Endothelial cell (in vitro differentiated cells): Measurements from ENCODE around the gene KRTAP9-9. TPM values are rescaled to one million over a fixed set of nuclear protein-coding genes. Genes with fewer than 3 reads are reported as not detected.
"Not testable (repeated sequence)": the region's sequence is repeated elsewhere in the genome, so short reads cannot be mapped to it uniquely, and the experiment has no call there.

Experiments used
- DNase-seq: peaks from one replicate; pipeline ENCODE4 v3.0.0; 2021; ENCODE audit warnings: low spot score
- H3K27ac Mint-ChIP-seq: one replicate; pipeline ENCODE4 v1.8.0; 2021; ENCODE audit warnings: mixed read lengths, inconsistent platforms; ENCODE audit not compliant: unreplicated experiment
- H3K27me3 Mint-ChIP-seq: one replicate; pipeline ENCODE4 v1.8.0; 2021; ENCODE audit warnings: mild to moderate bottlenecking, moderate library complexity, mixed read lengths, inconsistent platforms; ENCODE audit not compliant: unreplicated experiment
- H3K36me3 Mint-ChIP-seq: one replicate; pipeline ENCODE4 v1.8.0; 2021; ENCODE audit warnings: mild to moderate bottlenecking, low read depth, mixed read lengths, inconsistent platforms; ENCODE audit not compliant: unreplicated experiment
- H3K4me1 Mint-ChIP-seq: one replicate; pipeline ENCODE4 v1.8.0; 2021; ENCODE audit warnings: mild to moderate bottlenecking, mixed read lengths, inconsistent platforms; ENCODE audit not compliant: unreplicated experiment
- H3K4me3 Mint-ChIP-seq: one replicate; pipeline ENCODE4 v1.8.0; 2021; ENCODE audit warnings: mild to moderate bottlenecking, mixed read lengths, inconsistent platforms; ENCODE audit not compliant: unreplicated experiment
- H3K9me3 Mint-ChIP-seq: one replicate; pipeline ENCODE4 v1.8.0; 2021; ENCODE audit warnings: mixed read lengths, inconsistent platforms; ENCODE audit not compliant: unreplicated experiment
- total RNA-seq: library from RNA; stranded (reverse); fragmentation: NEBNext Ultra II Directional; extraction: Animal tissue kit (Norgen Biotek cat#: 25700); gene quantifications from one replicate; pipeline ENCODE4 v1.2.1, GENCODE V29; 2021; ENCODE audit not compliant: unreplicated experiment
- TF ChIP-seq, protein P1 (sequence below): fragments of 200-600 bp; sonication (generic); IDR thresholded peaks from one replicate; pipeline ENCODE4 v1.5.0; 2021; ENCODE audit warnings: antibody characterized with exemption; ENCODE audit not compliant: unreplicated experiment

The KRTAP9-9 gene
- total RNA-seq, 1 donor from 2014 or later, result not detected

DNA sequence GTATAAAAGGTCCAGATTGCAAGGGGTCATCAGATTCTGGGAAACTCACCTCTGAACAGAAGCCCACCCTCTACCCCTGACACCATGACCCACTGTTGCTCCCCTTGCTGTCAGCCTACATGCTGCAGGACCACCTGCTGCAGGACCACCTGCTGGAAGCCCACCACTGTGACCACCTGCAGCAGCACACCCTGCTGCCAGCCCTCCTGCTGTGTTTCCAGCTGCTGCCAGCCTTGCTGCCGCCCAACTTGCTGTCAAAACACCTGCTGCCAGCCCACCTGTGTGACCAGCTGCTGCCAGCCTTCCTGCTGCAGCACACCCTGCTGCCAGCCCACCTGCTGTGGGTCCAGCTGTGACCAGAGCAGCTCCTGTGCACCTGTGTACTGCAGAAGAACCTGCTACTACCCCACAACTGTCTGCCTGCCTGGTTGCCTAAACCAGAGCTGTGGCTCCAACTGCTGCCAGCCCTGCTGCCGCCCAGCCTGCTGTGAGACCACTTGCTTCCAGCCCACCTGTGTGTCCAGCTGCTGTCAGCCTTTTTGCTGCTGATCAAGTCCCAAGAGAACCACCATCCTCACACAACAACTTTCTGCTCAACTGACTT, 5.4 kb upstream of the KRTAP9-9 start, which contains the start of gene KRTAP9-4:
TSS of gene KRTAP9-4 (plus strand) at position 51 of the 604 bp plus-strand sequence. CDS start at position 85, 34 bp downstream.
- H3K36me3 Mint-ChIP-seq, DNase-seq, H3K4me3 Mint-ChIP-seq, H3K27ac Mint-ChIP-seq, H3K9me3 Mint-ChIP-seq, H3K4me1 Mint-ChIP-seq, H3K27me3 Mint-ChIP-seq: not testable (repeated sequence)

- no peak overlapping the region for H3K4me3 Mint-ChIP-seq
- TF ChIP-seq, protein P1, sequence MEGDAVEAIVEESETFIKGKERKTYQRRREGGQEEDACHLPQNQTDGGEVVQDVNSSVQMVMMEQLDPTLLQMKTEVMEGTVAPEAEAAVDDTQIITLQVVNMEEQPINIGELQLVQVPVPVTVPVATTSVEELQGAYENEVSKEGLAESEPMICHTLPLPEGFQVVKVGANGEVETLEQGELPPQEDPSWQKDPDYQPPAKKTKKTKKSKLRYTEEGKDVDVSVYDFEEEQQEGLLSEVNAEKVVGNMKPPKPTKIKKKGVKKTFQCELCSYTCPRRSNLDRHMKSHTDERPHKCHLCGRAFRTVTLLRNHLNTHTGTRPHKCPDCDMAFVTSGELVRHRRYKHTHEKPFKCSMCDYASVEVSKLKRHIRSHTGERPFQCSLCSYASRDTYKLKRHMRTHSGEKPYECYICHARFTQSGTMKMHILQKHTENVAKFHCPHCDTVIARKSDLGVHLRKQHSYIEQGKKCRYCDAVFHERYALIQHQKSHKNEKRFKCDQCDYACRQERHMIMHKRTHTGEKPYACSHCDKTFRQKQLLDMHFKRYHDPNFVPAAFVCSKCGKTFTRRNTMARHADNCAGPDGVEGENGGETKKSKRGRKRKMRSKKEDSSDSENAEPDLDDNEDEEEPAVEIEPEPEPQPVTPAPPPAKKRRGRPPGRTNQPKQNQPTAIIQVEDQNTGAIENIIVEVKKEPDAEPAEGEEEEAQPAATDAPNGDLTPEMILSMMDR, result no peak
- peaks cover 3% of the 10 kb centered on the region for H3K27me3 Mint-ChIP-seq
- H3K36me3 Mint-ChIP-seq, result no peaks in the 10 kb centered on the region
- H3K4me1 Mint-ChIP-seq, result no peaks in the 10 kb centered on the region
- H3K27ac Mint-ChIP-seq, result no peak overlapping the region
- H3K9me3 Mint-ChIP-seq, result no peaks in the 10 kb centered on the region
- no peak for DNase-seq
Measured at GRCh38 chr17:41251261-41251660, 3.9 kb upstream of the KRTAP9-9 start.

DNA sequence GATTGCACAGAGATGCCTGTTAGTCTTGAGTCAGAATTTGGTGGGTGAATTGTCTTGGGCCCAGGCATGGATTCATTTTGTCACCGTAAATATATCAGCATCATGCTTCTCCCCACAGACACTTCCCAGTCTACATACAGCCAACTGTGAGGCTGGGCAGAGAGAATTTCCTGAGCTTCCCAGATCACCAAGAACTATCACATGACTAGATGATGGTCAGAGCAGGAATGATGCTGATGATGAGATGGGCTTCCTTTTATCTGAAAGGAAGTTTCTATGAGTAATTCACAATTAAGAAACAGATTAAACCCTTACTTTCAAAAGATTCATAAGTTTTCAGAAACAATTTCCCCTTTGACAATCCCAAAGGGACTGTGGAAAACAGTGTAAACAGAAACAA, 323 bp upstream of the KRTAP9-9 start:
- Mint-ChIP-seq H3K9me3 (no peaks in the 10 kb centered on the region), H3K4me3 (no peak overlapping the region), H3K27me3 (peaks cover 3% of the 10 kb centered on the region), H3K36me3 (no peaks in the 10 kb centered on the region), H3K27ac (no peak overlapping the region), H3K4me1 (no peaks in the 10 kb centered on the region)
- no peak for DNase-seq
- TF ChIP-seq, protein P1, result no peak

DNA sequence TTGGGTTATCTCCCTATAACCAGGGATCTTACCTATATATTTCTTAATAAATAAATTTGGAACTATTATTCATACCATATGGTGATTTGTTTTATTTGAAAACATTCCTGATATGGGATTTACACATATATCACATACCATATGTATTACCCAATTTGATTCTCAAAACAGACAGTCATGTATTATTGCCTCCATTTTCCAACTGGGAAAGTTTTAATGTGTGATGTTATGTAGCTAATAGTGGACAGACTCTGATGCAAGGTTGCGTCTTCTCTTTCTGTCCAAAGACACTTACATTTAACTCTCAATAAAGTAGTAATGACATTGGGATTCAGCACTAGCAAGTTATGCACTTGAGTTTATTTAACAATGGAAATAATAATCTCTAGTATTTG, 1.1 kb downstream of the KRTAP9-9 start:
- peaks cover 3% of the 10 kb centered on the region for H3K27me3 Mint-ChIP-seq
- no peaks in the 10 kb centered on the region for H3K9me3 Mint-ChIP-seq

GRCh38 chr17:41258406-41258805, 3.2 kb downstream of the KRTAP9-9 start:
- Mint-ChIP-seq H3K27me3 (peaks cover 3% of the 10 kb centered on the region), H3K9me3 (no peaks in the 10 kb centered on the region), H3K36me3 (no peaks in the 10 kb centered on the region), H3K27ac (no peak overlapping the region), H3K4me3 (no peak overlapping the region), H3K4me1 (no peaks in the 10 kb centered on the region)
- TF ChIP-seq, protein P1, result no peak
- DNase-seq, result no peak

More for the DNA sequence above, 1.1 kb downstream of the KRTAP9-9 start:
- Mint-ChIP-seq H3K36me3 (no peaks in the 10 kb centered on the region), H3K4me1 (no peaks in the 10 kb centered on the region), H3K27ac (no peak overlapping the region), H3K4me3 (no peak overlapping the region)
- TF ChIP-seq, protein P1, result no peak
- no peak for DNase-seq
